Measurements from ENCODE around the gene LRRTM4.

Gene LRRTM4

DNA sequence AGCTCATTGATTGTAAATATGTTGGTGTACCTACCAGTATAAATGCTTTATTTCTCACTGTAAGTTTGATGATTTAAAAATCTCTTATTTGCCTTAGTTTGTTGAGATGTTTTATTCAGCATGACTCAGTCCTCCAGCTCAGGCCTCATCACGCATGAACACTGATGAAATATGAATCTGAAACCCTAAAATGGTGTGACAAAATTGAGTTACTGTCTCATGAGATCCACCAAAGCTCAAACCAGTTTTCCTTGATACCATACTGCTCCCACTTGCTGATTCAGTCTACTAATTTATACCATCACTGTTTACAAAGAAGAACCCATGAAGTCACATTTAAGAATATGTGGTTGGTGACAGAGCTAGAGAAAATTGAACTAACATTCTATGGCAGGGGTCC is 524.9 kb downstream of the LRRTM4 start:
- DNase-seq (ENCODE audit: low read depth in 2 of 2): no peak

DNA sequence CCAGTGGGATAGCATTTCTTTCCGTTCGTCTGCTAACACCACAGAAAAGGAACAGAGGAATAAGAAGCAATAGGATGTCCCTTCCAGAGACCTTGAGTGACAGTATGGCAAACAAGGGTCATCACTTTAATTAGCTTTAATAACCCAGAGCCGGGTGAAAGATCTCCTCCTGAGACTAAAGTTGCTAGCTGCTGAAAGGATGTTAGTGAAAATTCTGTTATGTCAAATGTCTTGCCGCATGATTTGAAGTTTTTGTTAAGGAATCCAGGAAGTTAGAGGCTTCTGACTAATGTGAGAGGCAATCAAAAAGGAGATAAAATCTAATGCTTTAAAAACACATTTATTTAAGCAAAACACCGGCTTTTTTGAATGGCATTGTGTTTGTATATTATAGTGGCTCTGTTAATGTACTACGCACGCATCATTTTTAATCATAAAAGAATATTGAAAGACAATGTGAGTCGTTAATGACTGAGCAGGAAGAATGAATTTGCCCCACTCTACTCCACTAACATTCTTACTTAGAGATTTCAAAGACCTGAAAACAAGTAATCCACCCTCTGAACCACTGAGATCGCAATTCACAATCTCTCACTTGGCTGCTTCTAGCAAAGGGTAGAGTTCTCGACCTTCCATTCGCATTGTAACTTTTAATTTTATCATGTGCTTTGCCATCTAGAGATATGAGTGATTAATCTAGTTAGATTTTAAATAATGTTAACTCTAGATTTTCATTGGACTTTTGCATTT is 536.6 kb downstream of the LRRTM4 start:
- DNase-seq (ENCODE audit: low read depth in 2 of 2): no peak

- no peak for DNase-seq (ENCODE audit: low read depth in 2 of 2)
Measured at GRCh38 chr2:76984359-76984758, 537.8 kb downstream of the LRRTM4 start.

GRCh38 chr2:76980067-76980787 is 541.9 kb downstream of the LRRTM4 start:
- DNase-seq (ENCODE audit: low read depth in 2 of 2): no peak

- DNase-seq (ENCODE audit: low read depth in 2 of 2): no peak
Measured at GRCh38 chr2:76977846-76978727, 544.1 kb downstream of the LRRTM4 start.

DNA sequence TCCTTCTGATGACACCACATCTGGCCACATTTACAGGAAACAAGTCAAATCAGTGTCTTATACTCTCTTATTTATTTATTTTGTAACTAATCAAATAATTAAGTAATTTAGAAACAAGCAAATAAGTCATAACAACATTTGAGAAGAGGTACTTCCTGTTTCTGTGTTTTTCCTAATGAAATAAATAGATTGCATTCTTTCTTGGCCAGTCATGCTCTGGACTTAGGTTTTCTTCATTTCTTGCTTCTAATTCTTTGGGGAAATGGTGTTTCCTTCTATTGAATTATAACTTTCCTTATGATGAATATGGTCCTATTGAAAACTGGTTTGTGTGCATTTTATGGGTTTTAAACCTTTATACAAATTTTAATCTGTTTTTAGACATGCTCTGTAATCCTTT is 546.4 kb downstream of the LRRTM4 start:
- no peak for DNase-seq (ENCODE audit: low read depth in 2 of 2)

- no peak for DNase-seq (ENCODE audit: low read depth in 2 of 2)
Measured at GRCh38 chr2:76973610-76974009, 548.6 kb downstream of the LRRTM4 start.

- DNase-seq (ENCODE audit: low read depth in 2 of 2): no peak
Measured at GRCh38 chr2:76965772-76966171, 556.4 kb downstream of the LRRTM4 start.

GRCh38 chr2:76958749-76959148 is 563.4 kb downstream of the LRRTM4 start:
- DNase-seq (ENCODE audit: low read depth in 2 of 2): no peak

GRCh38 chr2:76953733-76954347 is 568.3 kb downstream of the LRRTM4 start:
- DNase-seq (ENCODE audit: low read depth in 2 of 2): no peak

DNA sequence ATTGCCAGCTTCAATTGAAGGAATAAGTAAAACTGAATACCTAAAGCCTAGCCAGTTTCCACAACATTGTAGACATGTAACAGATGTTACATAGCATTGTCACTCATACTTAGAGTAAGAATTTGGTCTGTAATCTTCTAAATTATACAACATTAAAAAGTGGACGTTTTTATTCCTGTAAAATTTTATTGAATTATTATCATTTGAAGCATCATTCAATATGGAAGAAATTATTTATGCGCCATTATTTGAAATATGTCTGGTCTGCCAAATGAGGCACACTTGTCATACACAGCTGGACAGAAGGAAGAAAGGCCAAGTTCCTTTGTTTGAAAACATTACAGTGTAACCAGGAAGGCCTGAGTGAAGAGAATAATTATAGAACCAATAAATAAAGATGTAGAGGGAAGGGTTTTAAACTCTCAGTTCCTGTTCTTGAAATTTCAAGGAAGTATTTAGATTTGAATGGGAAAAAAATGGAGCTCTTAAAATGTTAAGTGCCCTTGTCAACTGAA is 575.5 kb downstream of the LRRTM4 start:
- no peak for DNase-seq (ENCODE audit: low read depth in 2 of 2)

DNA sequence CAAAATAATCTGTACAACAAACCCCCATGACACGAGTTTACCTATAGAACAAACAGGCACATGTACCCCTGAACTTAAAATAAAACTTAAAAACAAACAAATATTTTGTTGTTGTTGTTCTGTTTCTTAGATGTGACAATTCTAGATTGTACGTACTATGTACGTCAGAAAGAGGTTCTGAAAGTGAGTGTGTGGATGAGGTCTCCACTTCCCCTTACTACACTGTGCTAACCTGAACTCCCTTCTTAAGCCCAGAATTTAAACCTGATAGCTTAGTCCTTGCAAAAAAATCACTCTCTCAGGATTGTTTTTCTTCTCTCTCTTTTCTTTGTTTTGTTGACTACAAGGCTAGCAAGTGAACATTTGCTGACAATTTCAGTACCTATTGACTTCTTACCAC is 581.6 kb downstream of the LRRTM4 start:
- DNase-seq (ENCODE audit: low read depth in 2 of 2): no peak

GRCh38 chr2:76938153-76938552 is 584.0 kb downstream of the LRRTM4 start:
- DNase-seq (ENCODE audit: low read depth in 2 of 2): no peak

GRCh38 chr2:76932550-76932949 is 589.6 kb downstream of the LRRTM4 start:
- DNase-seq (ENCODE audit: low read depth in 2 of 2): no peak

GRCh38 chr2:76930056-76930744 is 592.0 kb downstream of the LRRTM4 start:
- no peak for DNase-seq (ENCODE audit: low read depth in 2 of 2)

DNA sequence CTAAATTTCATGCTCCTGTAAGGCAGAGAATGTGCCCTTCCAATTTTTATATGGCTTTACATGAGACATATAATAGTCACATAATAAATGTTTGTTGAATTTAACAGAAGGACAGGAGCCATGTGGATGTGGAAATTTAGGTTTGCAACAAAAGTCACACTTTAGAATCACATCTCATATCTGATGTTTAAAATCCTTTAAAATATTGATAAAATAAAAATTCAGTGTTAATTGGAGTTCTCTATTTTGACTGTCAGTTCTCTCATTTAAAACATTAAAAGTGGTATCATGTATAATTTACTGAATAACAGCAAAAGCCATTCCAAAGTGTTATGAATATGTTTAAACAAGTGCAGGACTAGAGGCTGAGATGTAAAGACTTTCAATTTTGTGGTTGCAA is 594.1 kb downstream of the LRRTM4 start:
- no peak for DNase-seq (ENCODE audit: low read depth in 2 of 2)

DNA sequence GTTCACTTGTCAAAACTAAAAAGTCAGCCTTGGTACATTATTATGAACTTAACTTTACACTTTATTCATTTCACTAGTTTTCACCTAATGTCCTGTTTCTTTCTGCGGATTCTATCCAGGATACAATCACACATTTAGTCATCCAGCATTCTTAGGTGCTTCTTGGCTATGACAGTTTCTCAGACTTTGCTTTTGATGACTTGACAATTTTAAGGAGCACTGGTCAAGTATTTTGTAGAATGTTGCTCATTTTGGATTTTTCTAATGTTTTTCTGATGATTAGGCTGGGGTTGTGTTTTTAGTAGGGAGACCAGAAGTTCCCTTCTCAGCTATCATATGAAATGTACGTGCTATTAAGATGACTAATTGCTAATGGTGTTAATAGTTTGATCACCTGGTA is 601.2 kb downstream of the LRRTM4 start:
- DNase-seq (ENCODE audit: low read depth in 2 of 2): no peak

DNA sequence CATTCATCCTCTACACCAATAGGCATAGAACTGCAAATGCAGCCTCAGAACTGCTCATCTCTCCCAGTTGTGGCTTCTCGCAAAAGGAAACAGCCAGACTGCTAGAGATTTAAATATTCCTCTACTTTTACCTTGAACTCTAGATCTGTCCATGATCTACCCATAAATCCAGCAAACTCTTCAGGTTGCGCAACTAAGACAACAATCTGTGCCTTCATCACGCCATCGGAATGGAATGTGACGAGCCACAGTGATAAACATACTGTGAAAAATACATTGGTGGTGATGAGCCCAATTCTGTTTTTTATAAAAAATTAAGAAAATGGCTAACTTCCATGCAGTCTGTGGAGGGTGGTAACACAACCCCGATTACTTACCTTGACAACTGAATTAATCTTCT is 626.7 kb downstream of the LRRTM4 start:
- DNase-seq (ENCODE audit: low read depth in 2 of 2): no peak

DNA sequence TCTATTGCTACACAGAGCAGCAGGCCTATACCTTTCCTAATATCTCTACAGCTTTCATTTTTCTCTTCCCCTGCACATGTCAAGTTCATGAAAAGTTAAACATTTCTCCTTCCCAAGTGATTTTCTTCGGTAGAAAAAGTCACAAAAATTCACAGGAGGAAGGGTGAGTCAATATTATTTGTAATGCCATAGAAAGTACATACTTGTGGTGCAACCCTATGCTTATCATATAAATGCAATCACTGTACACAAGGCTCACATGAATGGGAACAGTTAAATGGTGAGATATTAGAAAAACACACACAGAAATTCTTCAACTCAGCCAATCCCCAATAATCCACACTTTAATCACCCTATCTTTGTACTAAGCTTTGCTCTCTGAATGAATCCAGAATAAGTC is 651.6 kb downstream of the LRRTM4 start:
- no peak for DNase-seq (ENCODE audit: low read depth in 2 of 2)

GRCh38 chr2:76870011-76870410 is 652.2 kb downstream of the LRRTM4 start:
- no peak for DNase-seq (ENCODE audit: low read depth in 2 of 2)

DNA sequence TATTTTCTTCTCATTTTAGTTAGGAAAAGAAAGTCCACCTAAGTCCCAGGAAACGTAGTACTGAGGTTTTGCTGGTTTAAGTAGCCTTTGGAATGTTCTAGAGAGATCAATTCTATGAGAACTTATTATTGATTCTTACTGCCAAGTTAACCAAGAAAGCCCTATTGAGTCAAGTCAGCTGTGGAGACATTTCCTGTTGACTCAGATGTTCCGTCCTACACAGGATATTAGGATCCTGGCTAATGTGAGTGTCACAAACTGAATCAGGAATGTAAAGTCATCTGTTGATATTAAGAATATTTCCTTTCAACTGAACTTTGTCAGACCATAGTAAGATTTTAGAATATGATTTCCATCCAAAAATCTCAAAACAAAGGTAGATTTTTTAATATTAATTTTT is 654.3 kb downstream of the LRRTM4 start:
- DNase-seq (ENCODE audit: low read depth in 2 of 2): no peak
